ENCODE data around the gene CCN5. TPM values are rescaled to one million over a fixed set of nuclear protein-coding genes. Genes with fewer than 3 reads are reported as not detected.

The CCN5 gene
- total RNA-seq, 1 donor from 2014 or later, result 112 TPM

DNA sequence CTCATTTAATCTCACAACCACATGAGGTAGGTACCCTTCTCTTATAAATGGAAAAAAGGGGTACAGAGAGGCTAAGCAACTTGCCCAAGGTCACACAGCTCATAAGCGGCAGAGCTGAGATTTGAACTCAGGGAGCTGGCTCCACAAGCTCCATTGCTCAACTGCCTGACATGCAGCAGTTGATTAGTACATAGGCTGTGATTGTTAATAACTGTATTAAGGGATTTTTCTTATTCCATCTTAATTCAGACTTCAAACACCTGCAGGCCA is 6.6 kb downstream of the CCN5 start:
- H3K27me3 ChIP-seq, result no peaks in the 10 kb centered on the region
- TF ChIP-seq, protein P1, sequence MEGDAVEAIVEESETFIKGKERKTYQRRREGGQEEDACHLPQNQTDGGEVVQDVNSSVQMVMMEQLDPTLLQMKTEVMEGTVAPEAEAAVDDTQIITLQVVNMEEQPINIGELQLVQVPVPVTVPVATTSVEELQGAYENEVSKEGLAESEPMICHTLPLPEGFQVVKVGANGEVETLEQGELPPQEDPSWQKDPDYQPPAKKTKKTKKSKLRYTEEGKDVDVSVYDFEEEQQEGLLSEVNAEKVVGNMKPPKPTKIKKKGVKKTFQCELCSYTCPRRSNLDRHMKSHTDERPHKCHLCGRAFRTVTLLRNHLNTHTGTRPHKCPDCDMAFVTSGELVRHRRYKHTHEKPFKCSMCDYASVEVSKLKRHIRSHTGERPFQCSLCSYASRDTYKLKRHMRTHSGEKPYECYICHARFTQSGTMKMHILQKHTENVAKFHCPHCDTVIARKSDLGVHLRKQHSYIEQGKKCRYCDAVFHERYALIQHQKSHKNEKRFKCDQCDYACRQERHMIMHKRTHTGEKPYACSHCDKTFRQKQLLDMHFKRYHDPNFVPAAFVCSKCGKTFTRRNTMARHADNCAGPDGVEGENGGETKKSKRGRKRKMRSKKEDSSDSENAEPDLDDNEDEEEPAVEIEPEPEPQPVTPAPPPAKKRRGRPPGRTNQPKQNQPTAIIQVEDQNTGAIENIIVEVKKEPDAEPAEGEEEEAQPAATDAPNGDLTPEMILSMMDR (IDR thresholded peaks at IDR 0.05), result no peak
- intact Hi-C loops (cut with DNase I), result no loop called here
- no peaks in the 10 kb centered on the region for H3K36me3 ChIP-seq
- ATAC-seq (no peak), DNase-seq (no peak)
- no peaks in the 10 kb centered on the region for H3K9me3 ChIP-seq
- H3K4me3 ChIP-seq, result no peak overlapping the region
- peak overlapping the region; percentile 60 for H3K27ac ChIP-seq
- peaks cover 6% of the 10 kb centered on the region for H3K4me1 ChIP-seq

DNA sequence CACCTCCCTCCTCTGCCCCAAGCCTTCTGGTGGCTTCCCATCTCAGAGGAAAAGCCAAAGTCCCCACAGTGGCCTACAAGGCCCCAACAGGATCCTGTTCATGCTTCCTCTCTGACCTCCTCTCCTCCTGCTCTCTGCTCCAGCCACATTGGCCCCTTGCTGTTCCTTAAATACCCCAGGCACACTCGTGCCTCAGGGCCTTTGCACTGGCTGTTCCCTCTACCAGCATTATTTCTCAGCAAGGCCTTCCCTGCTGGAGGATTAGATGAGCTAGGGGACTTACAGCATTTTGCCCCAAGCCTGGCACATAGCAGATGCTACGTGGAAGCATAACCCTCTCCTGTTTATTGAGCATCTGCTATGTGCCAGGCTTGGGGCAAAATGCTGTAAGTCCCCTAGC is 7.8 kb downstream of the CCN5 start:
- Histone ChIP-seq H3K27ac (no peak overlapping the region), H3K4me1 (peaks cover 6% of the 10 kb centered on the region), H3K27me3 (no peaks in the 10 kb centered on the region), H3K36me3 (no peaks in the 10 kb centered on the region), H3K4me3 (no peak overlapping the region), H3K9me3 (no peaks in the 10 kb centered on the region)
- no peak for DNase-seq
- TF ChIP-seq, protein P1 (IDR thresholded peaks at IDR 0.05), result no peak
- intact Hi-C loops (cut with DNase I), result no loop called here
- ATAC-seq, result no peak

DNA sequence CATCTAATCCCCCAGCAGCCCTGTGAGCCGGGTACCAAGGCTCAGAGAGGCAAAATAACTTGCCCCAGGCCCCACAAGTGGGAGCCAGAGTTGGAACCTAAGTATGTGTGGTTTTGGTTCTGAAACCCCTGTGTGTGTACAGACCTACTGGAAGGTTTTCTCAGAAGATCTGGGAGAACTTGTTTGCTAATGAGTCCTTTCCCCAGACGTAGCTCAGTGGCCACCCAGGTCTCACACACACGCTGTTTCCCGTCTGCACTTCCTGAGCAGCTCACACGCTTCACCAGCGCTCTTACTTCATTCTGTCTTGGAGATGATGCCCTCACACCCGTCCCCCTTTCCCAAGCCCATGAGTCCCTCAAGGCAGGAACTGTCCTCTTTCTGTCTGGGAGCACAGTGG is 8.2 kb downstream of the CCN5 start:
- peaks cover 6% of the 10 kb centered on the region for H3K4me1 ChIP-seq
- H3K27me3 ChIP-seq, result no peaks in the 10 kb centered on the region
- H3K4me3 ChIP-seq, result no peak overlapping the region
- H3K36me3 ChIP-seq, result no peaks in the 10 kb centered on the region
- ATAC-seq (no peak), DNase-seq (no peak)
- no peaks in the 10 kb centered on the region for H3K9me3 ChIP-seq
- intact Hi-C loops (cut with DNase I), result no loop called here
- H3K27ac ChIP-seq, result no peak overlapping the region
- TF ChIP-seq, protein P1 (IDR thresholded peaks at IDR 0.05), result no peak

DNA sequence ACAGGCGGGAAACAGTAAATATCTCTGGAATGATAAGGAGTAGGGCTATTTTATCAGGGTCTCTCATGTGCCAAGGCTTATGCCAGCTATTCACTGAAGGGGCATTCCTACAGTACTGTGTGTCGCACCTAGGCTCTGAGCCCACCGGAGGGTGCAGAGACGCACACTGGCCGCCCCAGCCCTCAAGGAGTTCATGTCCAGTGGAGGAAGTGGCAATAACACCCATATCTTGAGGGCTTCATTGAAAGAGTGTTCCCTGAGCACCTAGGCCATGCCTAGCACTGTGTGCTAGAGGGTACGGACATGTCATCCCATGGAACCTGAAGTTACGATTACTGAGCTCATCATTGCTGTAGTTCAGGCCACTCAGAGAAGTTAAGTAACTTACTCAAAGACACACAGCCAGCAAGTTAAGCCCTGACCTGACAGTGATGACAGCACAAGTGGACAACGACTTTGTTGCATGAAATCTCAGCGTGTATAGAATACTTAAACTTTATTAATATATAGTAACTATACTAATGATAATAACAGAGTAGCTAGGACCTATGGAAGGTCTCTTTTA is 8.7 kb downstream of the CCN5 start:
- H3K36me3 ChIP-seq, result no peaks in the 10 kb centered on the region
- H3K27me3 ChIP-seq, result no peaks in the 10 kb centered on the region
- no peak for DNase-seq
- ATAC-seq, result no peak
- H3K27ac ChIP-seq, result no peak overlapping the region
- intact Hi-C loops (cut with DNase I), result no loop called here
- H3K4me1 ChIP-seq, result peaks cover 6% of the 10 kb centered on the region
- TF ChIP-seq, protein P1 (IDR thresholded peaks at IDR 0.05), result no peak
- H3K9me3 ChIP-seq, result no peaks in the 10 kb centered on the region
- H3K4me3 ChIP-seq, result no peak overlapping the region

DNA sequence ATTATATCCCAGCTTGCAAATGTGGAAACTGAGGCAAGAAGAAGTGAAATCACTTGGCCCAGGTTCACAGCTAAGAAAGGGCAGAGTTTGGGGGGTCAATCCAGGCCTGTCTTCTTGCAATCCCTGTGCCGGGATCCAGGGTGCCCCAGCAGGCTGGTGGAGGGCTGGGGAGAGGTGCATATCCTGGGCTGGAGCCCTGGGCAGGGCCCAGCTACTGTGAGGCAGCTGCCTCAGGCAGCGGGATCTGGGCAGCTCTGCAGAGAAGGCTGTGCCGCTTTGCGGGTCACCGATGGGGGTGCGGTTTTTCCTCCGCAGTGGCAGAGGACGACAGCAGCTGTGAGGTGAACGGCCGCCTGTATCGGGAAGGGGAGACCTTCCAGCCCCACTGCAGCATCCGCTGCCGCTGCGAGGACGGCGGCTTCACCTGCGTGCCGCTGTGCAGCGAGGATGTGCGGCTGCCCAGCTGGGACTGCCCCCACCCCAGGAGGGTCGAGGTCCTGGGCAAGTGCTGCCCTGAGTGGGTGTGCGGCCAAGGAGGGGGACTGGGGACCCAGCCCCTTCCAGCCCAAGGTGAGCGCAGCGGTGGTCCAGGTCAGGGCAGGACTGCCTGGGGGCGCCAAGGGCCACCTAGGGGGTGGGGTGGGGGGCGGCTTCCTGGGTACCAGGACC is 9.4 kb downstream of the CCN5 start:
- H3K36me3 ChIP-seq, result no peaks in the 10 kb centered on the region
- DNase-seq (no peak), ATAC-seq (no peak)
- no peaks in the 10 kb centered on the region for H3K27me3 ChIP-seq
- intact Hi-C loops (cut with DNase I), result no loop called here
- peaks cover 12% of the 10 kb centered on the region for H3K4me1 ChIP-seq
- H3K27ac ChIP-seq, result no peak overlapping the region
- H3K9me3 ChIP-seq, result no peaks in the 10 kb centered on the region
- no peak overlapping the region for H3K4me3 ChIP-seq
- TF ChIP-seq, protein P1 (IDR thresholded peaks at IDR 0.05), result no peak

DNA sequence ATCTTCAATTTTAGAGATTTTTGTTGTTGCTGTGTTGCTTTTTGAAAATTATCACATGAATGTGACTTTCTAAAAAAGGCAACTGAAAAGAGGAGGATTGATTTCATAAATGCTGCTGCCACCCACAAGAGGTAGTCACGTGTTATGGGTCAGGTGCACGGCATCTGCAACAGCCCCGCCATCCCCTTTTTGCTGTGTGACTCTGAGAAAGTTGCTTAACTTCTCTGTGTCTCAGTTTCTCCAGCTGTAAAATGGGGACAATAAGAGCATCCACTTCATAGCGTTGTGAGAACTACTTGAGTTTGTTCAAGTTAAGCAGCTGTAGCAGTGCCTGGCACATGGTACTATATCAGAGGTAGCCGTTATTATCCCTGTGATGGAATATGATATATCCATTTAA is 10.7 kb downstream of the CCN5 start:
- TF ChIP-seq, protein P1 (IDR thresholded peaks at IDR 0.05), result no peak
- DNase-seq, result no peak
- Histone ChIP-seq H3K27me3 (no peaks in the 10 kb centered on the region), H3K36me3 (no peaks in the 10 kb centered on the region), H3K4me3 (no peak overlapping the region), H3K4me1 (peaks cover 16% of the 10 kb centered on the region), H3K27ac (no peak overlapping the region), H3K9me3 (no peaks in the 10 kb centered on the region)
- intact Hi-C loops (cut with DNase I), result no loop called here
- no peak for ATAC-seq
